GM18867 (cell line): Measurements from ENCODE around the gene DGKQ.

Source experiments
- ATAC-seq: cut with Tn5 transposase; IDR thresholded peaks from one replicate; pipeline ENCODE4 v1.9.1; 2021; ENCODE audit warnings: mild to moderate bottlenecking, moderate library complexity; ENCODE audit not compliant: unreplicated experiment

Gene DGKQ

DNA sequence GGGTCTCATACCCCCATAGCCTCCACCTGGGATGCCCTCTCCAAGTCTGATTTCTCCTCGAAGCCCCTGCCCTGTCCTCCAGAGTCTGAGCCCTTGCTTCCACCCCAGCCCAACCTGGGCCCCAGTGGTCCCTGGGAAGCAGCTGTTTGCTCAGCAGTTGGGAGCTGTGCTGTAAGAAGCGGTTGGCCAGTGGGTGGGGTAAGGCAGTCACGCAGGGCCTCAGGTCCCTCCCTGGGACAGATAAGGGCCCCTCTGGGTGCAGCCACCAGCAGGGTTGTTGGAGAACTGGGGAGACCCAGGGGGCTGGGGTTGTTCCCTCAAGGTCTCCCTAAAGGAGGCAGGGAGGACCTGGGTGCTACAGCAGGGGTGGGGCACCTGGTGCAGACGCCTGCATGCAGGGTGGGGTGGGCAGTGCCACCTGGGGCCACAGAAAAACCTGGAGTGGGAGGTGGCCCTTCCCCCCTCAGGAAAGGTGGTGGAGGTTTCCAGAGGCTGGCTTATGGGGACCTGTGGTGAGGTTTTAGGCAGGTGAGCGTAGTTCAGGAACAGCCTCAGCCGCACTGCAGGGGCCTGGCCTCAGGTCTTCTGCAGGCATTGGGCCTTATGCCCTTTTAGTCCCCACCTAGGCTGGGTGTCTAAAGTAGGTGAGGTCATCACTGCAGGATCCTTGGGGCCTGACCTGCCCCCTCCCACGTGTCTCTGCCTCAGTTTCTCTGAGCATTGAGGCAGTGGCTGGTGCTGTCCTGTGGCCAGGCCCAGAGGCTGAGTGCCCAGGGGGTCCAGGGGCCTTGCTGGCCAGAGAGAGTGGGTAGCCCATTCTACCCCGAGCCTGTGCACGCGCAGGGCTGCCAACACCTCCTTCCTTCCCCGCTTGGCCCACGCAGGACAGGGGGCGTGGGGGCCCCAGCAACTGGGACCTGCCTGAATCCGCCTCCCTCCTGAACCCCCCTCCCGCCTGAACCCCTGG lies 22.9 kb upstream of the DGKQ start:
- no peak for ATAC-seq

DNA sequence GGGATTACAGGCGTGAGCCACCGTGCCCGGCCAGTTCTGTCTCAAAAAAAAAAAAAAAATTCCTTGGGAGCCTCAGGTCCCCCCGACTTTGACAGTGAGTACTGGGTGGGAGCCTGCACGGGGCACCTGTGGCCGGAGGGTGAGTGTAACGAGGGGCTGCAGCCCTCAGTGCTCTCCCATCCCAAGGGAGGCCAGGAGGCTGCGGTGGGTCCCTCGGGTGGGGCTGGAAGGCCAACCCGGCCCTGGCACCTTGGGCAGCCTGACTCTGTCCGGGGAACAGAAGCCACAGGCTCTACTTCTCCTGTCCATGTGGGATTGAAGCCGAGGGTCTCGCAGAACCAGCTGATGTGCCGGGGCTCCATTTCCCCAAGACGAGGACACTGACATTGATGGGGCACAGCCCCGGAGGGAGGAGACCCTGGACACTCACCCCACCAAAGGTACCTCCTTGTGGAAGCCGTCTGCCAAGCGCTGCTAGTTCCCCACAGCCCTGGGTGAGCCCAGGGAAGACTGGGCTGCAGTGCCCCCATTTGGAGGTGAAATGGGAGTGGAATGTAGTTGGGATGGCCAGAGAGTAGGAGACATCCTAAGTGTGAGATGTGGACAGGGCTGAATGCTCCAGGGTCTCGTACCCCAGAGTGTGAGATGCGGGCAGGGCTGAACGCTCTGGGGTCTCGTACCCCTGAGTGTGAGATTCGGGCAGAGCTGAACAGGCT lies 22.1 kb upstream of the DGKQ start:
- no peak for ATAC-seq

DNA sequence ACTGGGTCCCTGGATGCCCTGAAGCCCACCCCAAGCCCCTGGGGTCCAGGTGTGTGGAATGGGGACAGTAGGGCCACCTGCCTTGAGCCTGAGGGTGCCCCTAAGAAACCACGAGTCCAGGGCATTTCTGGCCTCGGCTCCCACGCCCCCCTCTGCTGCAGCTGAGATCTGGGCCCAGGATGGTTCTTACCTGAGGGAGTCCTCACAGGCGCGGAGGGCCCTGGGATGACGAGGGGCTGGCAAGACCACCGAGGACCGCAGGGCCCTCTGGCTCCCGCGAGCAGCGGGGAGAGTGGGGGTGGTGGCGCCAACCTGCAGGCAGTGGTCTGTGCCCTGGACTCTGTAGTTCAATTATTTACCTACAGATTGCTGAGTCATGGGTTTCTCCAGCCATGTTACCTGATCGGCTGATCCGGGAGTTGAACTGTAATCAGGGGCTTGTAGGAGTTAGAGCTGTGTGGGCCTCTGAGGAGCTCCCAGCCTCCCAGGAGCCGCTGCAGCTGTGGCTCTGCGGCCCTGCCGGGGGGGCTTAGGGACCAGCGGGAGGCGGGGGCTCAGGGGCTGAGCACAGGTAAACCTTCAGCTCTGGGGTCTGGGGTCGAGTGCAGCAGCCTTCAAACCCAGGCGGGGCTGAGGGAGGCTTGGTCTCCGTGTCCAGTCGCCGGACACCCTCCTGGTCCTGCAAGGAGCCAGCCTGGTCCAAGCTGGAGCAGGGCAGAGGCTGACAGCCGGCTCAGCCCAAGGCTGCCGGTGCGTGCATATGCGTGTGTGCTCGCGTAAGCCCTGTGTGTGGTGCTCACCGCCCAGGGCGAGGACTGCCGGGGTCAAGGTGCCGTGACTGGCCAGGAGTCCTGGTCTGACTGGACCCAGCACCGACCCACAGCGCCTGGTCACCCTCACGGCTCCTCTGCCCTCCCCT lies 20.0 kb upstream of the DGKQ start, which contains the start of gene SLC26A1:
Gene SLC26A1, minus strand, starts transcription at position 294 of the 919 bp plus-strand sequence. CDS start 1,701 bp downstream, outside the sequence.
- no peak for ATAC-seq

GRCh38 chr4:992297-993110 lies 19.1 kb upstream of the DGKQ start:
- peak; percentile 83 for ATAC-seq

GRCh38 chr4:991451-992296 lies 18.3 kb upstream of the DGKQ start:
- ATAC-seq: no peak

DNA sequence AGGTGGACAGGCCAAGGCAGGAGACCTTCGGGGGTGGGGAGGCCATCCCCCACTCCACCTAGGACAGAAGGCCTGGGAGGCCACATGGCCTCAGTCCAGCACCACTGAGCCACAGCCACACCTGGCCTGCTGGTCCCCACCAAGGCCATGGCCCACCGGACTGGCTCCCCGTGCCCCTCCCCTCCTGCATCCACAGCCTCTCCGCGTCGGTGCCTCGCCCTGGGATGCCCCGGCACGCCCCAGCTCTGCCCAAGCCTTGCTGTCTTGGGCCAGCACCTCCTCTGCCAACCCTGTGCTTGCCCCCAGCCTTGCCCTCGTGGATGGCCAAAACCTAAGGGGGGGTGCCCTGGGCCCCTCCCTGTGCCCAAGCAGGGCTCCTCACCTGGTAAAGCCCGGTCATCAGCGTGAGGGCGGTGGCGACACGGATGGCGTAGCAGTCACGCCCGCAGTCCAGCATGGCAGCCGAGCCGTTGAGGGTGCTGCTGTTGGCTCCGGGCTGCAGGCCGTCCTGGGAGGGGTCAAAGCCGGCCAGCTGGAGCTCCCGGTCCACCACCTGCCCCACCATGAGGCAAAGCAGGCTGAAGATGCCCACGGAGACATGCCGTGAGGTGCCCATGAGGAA lies 17.5 kb upstream of the DGKQ start:
- ATAC-seq: no peak

GRCh38 chr4:989722-990471 lies 16.5 kb upstream of the DGKQ start:
- no peak for ATAC-seq

DNA sequence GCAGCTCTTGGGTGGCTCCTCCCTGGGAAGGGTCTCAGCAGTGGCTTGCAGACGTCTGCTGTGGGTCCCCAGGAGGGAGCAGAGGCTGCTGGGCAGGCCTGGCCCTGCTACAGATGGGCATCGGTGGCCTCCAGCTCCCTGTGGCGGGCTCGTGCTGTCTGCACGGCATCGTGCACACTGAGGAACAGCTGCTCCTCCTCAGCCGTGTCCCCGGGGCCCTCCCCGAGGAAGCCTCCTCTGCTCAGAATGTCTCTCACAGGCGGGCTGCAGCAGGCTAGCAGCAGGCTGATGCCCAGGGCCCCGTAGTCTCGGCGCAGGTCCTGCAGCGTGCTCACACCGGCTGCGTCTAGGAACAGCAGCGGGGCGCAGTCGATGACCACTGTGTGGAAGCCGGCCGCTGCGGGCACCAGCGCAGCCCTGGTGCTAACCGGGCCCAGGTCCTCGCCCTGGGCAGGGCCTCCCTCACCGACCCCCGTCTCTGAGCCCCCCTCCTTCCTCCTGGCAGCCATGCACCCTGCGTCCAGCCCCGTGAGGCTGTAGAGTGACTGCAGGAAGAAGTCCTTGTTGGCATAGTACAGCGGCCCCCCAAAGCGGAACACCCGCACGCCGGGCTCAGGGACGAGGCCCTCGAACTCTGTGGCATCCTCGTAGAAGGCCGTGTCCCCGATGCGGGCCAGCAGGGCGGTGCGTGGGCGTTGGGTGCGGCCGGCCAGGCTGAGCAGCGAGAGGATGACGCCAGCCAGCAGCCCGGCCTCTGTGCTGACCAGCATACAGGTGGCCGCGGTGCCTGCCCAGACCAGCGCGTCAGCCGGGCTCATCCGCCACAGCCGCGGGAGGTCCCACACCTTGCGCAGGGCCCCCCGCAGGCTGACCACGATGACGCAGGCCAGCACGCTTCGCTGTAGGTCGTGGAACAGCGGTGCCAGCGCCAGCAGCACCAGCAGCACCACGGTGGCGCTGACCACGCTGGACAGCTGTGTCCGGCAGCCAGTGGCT lies 15.7 kb upstream of the DGKQ start:
- no peak for ATAC-seq

DNA sequence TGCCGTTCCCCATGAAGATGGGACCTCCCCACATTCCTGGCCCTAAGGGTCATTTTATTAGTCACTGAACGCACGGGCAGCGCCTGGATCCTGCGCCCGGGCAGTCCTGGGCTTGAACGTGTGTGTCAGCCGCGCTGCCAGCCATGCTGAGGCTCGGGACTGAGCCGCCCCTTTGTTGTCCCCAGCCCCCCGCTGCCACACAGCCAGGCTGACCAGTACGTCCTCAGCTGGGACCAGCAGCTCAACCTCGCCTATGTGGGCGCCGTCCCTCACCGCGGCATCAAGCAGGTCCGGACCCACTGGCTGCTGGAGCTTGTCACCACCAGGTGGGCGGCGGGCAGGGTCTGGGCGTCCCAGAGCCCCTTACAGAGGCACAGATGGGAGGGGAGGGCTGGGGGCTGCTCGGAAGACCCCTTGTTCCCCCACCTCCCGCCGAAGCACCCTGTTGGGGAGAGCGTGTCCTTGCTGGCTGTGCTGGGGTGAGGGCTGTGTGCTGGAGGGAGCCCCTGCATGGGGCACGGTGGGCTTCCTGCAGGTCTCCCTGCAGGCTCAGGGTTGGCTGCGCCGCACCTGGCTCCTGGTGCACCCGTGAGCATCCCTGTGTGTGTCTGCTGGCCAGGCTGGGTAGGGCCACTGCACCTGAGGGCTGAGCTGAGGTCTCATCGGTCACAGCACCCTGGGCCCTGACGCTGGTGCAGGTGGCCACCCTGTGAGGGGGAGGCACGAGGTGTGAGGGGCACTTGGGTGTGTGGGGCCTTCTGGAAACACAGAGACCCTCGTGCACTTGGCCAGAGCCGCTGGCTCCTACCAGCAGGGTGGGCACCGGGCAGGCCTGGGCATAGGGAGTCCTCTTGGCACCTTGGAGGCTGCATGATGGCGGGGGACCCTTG lies 14.5 kb upstream of the DGKQ start:
- no peak for ATAC-seq

DNA sequence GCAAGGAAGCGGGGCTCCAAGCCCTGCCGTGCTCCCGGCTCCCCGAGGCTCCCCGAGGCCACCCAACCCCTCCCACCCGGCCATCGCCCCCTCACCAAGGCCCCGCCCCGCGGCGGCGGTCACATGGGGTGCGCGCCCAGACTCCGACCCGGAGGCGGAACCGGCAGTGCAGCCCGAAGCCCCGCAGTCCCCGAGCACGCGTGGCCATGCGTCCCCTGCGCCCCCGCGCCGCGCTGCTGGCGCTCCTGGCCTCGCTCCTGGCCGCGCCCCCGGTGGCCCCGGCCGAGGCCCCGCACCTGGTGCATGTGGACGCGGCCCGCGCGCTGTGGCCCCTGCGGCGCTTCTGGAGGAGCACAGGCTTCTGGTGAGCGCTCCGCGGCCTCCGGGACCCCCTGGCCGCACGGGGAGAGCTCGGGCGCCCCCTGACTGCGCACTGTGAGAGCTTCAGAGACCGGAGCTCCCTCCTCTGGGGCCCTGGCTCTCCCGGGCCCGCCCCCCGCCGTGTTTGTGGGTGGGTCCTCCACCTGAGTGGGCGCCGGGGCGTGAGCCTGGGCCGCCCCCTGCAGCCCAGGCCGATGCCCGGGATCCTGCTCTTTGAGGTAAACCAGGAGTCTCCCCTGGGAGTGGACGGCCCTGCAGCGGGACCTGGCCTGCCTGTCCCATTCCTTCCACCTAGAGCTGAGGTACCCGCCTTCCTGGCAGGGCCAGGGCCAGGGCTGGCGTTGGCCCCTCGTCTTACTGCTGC lies 13.7 kb upstream of the DGKQ start, which contains the start of gene IDUA:
Gene IDUA, plus strand, starts transcription at position 166 of the 745 bp plus-strand sequence. Its CDS starts 41 bp downstream, at position 207.
- peak; percentile 80 for ATAC-seq

DNA sequence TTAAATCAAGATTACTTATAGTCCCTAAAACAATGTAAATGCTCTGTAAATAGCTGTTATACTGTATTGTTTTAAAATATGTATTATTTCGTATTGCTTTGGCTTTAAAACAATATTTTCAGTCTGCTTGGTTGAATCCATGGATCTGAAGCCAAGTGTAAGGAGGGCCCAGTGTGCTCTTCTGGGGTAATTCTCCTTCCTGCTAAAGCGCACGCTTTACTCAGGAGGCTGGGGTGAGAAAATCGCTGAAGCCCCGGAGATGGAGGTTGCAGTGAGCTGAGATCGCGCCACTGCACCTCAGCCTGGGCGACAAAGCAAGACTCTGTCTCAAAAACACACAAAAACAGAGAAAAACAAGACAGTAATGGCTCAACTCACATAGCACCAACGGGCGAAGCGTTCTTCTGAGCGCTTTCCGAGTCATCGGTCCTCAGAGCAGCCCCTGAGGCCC lies 13.1 kb upstream of the DGKQ start:
- ATAC-seq: no peak

DNA sequence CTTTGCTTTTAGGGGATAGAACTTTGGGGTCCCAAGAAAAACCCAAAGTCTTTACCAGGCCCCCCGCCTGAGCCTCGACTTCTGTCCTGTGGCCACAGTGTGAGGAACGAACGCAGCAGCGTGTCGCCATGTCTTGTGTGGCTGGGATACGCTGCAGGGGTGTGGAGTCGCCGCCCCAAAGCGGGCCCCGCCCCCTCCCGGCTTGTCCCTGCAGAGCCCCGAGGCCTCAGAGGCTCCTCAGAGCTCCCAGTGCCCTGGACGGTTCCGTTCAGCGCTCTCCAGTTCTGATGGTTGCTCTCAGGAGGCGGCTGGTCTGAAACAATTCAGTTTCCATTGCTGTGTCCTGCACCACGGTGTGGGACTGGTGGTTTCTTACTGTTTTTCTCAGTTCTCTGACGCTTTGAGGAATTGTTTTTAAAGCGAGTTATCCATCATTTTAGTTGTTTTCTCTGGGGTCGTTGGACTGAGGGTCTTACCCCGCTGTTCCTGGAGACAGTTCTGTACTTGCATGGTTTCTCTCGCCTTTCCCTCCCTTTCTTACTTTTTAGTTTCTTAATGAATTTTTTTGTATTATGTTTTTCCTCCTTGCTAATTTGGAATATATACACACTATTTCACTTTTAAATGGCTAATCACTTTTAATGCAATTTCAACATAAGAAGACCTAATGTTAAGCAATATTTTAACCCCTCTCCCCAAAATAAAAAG lies 11.9 kb upstream of the DGKQ start:
- no peak for ATAC-seq

DNA sequence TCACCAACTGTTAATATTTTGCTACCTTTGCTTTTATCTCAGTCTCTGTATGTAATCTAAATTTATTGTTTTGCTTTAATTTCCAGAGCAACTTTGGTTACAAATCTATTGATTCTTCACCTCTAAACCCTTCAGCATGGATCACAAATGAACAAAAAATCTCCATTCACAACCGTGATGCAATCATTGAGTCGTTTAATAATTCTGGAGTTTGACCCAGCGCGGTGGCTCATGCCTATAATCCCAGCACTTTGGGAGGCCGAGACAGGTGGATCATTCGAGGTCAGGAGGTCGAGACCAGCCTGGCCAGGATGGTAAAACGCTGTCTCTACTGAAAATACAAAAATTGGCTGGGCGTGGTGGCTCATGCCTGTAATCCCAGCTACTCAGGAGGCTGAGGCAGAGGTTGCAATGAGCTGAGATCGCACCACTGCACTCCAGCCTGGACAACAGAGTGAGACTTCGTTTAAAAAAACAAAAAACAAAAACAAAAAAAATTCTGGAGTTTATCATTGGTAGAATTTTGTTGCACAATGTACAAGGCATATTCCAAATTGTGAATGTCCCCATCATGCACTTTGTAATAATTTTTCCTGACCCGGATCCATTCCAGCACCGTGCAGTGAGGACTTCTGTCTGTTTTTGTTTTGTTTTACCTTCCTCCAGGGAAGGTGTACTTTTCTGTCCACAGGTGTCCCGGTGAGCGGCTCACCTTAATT lies 11.1 kb upstream of the DGKQ start:
- no peak for ATAC-seq

DNA sequence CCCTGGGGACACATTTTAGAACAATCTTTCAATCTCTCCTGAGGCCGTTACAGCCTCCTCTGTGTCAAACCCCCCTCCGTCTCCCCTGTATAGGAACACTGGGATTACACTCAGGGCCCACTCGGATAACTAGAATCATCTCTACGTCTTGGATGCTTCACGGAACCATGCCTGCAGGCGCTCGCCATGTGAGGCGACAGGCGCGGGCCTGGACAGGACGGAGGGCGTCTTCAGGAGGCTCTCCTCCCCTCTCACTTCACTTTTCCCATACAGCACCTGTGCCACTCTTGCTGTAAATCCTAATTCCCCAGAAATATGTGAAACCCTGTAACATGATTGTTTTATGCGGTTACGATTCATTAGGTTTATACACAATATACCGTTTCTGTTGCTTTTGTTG lies 9.4 kb upstream of the DGKQ start:
- no peak for ATAC-seq
